ENCODE measurements around the gene MAPK12. TPM values are rescaled to one million over a fixed set of nuclear protein-coding genes. Genes with fewer than 3 reads are reported as not detected.

The MAPK12 gene
- total RNA-seq, 1 experiment from 2014 or later, result 21.1 TPM

DNA sequence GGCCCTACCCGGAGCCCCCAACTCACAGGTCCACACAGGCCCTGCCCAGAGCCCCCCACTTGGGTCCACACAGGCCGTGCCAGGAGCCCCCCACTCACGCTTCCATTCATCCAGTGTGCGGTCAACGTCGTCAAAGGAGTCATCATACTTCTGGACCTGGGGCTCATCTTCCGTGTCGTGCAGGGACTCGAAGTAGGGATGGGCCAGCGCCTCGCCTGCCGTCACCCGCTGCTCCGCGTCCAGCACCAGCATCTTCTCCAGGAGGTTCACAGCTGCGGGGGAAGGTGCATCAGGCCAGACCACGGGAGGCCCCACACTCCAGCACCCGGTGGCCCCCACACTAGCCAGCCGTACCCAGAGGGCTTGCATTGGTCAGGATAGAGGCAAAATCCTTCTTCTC is 6.4 kb downstream of the MAPK12 start:
- peaks cover 42% of the 10 kb centered on the region for H3K36me3 Mint-ChIP-seq (ENCODE audit: insufficient read depth, unreplicated experiment)
- CTCF ChIA-PET, result no interaction called here
- no peaks in the 10 kb centered on the region for H3K27me3 Mint-ChIP-seq (ENCODE audit: unreplicated experiment)
- no peak overlapping the region for H3K27ac Mint-ChIP-seq (ENCODE audit: unreplicated experiment)
- no TSS peak for BruUV-seq (replicated peaks)
- intact Hi-C loops (cut with micrococcal nuclease; ENCODE audit: unreplicated experiment), result no loop called here
- DNase-seq, result no peak
- no peaks in the 10 kb centered on the region for H3K9me3 Mint-ChIP-seq (ENCODE audit: low read depth, unreplicated experiment)
- TF ChIP-seq, protein P1, sequence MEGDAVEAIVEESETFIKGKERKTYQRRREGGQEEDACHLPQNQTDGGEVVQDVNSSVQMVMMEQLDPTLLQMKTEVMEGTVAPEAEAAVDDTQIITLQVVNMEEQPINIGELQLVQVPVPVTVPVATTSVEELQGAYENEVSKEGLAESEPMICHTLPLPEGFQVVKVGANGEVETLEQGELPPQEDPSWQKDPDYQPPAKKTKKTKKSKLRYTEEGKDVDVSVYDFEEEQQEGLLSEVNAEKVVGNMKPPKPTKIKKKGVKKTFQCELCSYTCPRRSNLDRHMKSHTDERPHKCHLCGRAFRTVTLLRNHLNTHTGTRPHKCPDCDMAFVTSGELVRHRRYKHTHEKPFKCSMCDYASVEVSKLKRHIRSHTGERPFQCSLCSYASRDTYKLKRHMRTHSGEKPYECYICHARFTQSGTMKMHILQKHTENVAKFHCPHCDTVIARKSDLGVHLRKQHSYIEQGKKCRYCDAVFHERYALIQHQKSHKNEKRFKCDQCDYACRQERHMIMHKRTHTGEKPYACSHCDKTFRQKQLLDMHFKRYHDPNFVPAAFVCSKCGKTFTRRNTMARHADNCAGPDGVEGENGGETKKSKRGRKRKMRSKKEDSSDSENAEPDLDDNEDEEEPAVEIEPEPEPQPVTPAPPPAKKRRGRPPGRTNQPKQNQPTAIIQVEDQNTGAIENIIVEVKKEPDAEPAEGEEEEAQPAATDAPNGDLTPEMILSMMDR (IDR thresholded peaks at IDR 0.05; ENCODE audit: unreplicated experiment), result no peak
- no peaks in the 10 kb centered on the region for H3K4me1 Mint-ChIP-seq (ENCODE audit: low read depth, unreplicated experiment)
- H3K4me3 Mint-ChIP-seq (ENCODE audit: low read depth, unreplicated experiment), result no peak overlapping the region

DNA sequence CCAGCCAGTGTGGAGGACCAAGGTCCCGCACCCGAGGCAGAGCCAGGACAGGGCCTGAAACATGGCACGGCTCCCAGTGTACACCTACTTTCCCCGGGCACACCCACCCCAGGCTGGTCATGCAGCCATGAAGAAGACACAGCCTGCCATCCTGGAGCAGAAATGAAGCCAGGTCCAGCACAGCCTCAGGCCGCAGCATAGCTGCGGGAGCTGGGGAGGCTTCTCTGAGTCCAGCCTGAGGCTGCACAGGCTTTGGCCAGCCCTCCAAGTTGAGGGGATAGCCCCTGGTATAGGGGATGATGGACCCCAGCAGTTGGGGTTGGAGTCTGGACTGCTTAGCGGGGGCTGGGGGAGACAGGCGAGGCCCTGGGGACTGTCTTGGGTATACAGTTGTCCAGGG is 7.5 kb downstream of the MAPK12 start:
- TF ChIP-seq, protein P1 (IDR thresholded peaks at IDR 0.05; ENCODE audit: unreplicated experiment), result no peak
- H3K36me3 Mint-ChIP-seq (ENCODE audit: insufficient read depth, unreplicated experiment), result peaks cover 38% of the 10 kb centered on the region
- CTCF ChIA-PET, result no interaction called here
- no TSS peak for BruUV-seq (replicated peaks)
- no peak overlapping the region for H3K4me3 Mint-ChIP-seq (ENCODE audit: low read depth, unreplicated experiment)
- no peak overlapping the region for H3K27ac Mint-ChIP-seq (ENCODE audit: unreplicated experiment)
- H3K9me3 Mint-ChIP-seq (ENCODE audit: low read depth, unreplicated experiment), result no peaks in the 10 kb centered on the region
- DNase-seq, result no peak
- no peaks in the 10 kb centered on the region for H3K27me3 Mint-ChIP-seq (ENCODE audit: unreplicated experiment)
- intact Hi-C loops (cut with micrococcal nuclease; ENCODE audit: unreplicated experiment), result loop anchor here (2.0 kb wide), 1 partner anchor 89 kb away; the partner anchor contains the start of gene PPP6R2
- H3K4me1 Mint-ChIP-seq (ENCODE audit: low read depth, unreplicated experiment), result no peaks in the 10 kb centered on the region

- BruUV-seq (replicated peaks), result no TSS peak
- Mint-ChIP-seq H3K27ac (ENCODE audit: unreplicated experiment) (no peak overlapping the region), H3K4me1 (ENCODE audit: low read depth, unreplicated experiment) (no peaks in the 10 kb centered on the region), H3K4me3 (ENCODE audit: low read depth, unreplicated experiment) (no peak overlapping the region), H3K27me3 (ENCODE audit: unreplicated experiment) (no peaks in the 10 kb centered on the region), H3K9me3 (ENCODE audit: low read depth, unreplicated experiment) (no peaks in the 10 kb centered on the region), H3K36me3 (ENCODE audit: insufficient read depth, unreplicated experiment) (peaks cover 37% of the 10 kb centered on the region)
- CTCF ChIA-PET, result interaction anchor here (0.5 to 1.3 kb wide), 6 partner anchors 12 to 127 kb away, joined by 3 to 8 read pairs (median 3); no protein-coding TSS in a partner anchor
- no peak for DNase-seq
- TF ChIP-seq, protein P1 (IDR thresholded peaks at IDR 0.05; ENCODE audit: unreplicated experiment), result no peak
- intact Hi-C loops (cut with micrococcal nuclease; ENCODE audit: unreplicated experiment), result loop anchor here (2.0 kb wide), 1 partner anchor 90 kb away; the partner anchor contains the start of gene PPP6R2
Measured at GRCh38 chr22:50253046-50253915, 8.2 kb downstream of the MAPK12 start.

DNA sequence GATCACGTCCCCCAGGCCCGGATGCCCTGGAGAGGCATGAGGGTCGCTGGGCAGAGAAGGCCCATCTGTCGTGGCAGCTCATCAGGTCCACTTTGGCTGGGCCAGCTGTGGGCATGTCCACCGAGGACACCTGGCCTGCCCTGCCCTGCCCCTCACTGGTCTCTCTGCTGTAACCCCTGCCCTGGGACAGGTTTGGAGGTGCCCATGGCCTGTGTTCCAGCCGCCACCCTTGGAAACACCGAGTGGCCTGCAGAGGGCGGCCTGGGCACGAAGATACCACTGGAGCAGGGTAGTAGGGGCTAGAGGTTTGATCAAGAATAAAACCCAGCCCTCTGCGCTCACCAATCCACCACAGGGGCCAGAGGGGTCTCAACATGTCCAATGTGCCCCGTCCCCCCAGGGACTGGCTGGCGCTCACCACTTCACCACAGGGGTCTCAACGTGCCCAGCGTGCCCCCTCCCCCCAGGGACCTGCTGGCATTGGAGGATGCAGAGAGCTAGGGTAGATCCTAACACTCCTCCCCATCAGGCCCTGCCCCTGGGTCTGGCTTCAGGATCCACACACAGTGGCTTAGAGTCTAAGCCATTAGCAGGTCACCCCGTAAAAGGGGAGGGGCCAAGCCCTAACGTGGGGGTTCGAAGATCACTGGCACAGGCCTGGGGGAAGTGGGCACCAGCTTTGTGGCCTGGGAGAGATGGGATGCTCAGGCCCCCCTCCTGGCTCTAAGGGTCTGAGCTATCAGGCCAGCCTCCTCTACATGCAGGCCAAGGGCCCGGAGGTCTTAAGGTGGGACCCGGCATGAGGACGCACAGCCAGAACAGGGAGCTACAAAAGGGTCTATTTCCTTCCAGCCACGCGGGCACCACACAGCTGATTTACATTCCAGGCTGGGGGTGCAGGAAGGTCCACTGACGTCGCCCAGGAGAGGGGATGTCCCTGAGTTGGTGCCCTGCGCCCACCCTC is 9.1 kb downstream of the MAPK12 start:
- intact Hi-C loops (cut with micrococcal nuclease; ENCODE audit: unreplicated experiment), result loop anchor here (2.0 kb wide), 1 partner anchor 90 kb away; the partner anchor contains the start of gene PPP6R2
- no peaks in the 10 kb centered on the region for H3K4me1 Mint-ChIP-seq (ENCODE audit: low read depth, unreplicated experiment)
- H3K9me3 Mint-ChIP-seq (ENCODE audit: low read depth, unreplicated experiment), result no peaks in the 10 kb centered on the region
- TF ChIP-seq, protein P1 (IDR thresholded peaks at IDR 0.05; ENCODE audit: unreplicated experiment), result peak; percentile 78
- H3K27me3 Mint-ChIP-seq (ENCODE audit: unreplicated experiment), result no peaks in the 10 kb centered on the region
- CTCF ChIA-PET, result interaction anchor here (0.5 to 1.9 kb wide), 10 partner anchors 11 to 128 kb away, joined by 3 to 8 read pairs (median 3); no protein-coding TSS in a partner anchor
- H3K27ac Mint-ChIP-seq (ENCODE audit: unreplicated experiment), result no peak overlapping the region
- H3K4me3 Mint-ChIP-seq (ENCODE audit: low read depth, unreplicated experiment), result peak overlapping the region; percentile 70
- peaks cover 46% of the 10 kb centered on the region for H3K36me3 Mint-ChIP-seq (ENCODE audit: insufficient read depth, unreplicated experiment)
- no TSS peak for BruUV-seq (replicated peaks)
- peak; percentile 87 for DNase-seq
